HG02970 (cell line): ENCODE measurements around the gene TMEM45B.
A peak's percentile ranks its signal among the peaks of the same experiment; 100 is the strongest.
"Not testable (repeated sequence)": the region's sequence is repeated elsewhere in the genome, so short reads cannot be mapped to it uniquely, and the experiment has no call there.

Experiments used
- ATAC-seq: cut with Tn5 transposase; IDR thresholded peaks from one replicate; pipeline ENCODE4 v1.9.1; 2021; ENCODE audit warnings: mild to moderate bottlenecking, moderate library complexity, moderate number of reproducible peaks; ENCODE audit not compliant: unreplicated experiment, low FRiP score

TMEM45B gene

GRCh38 chr11:129847361-129847760 is 31.7 kb downstream of the TMEM45B start:
- ATAC-seq: not testable (repeated sequence)

- ATAC-seq: no peak
Observed at GRCh38 chr11:129849447-129850130, 33.9 kb downstream of the TMEM45B start.

GRCh38 chr11:129852125-129852740 is 36.6 kb downstream of the TMEM45B start:
- no peak for ATAC-seq

- no peak for ATAC-seq
Observed at GRCh38 chr11:129853518-129854231, 38.0 kb downstream of the TMEM45B start.

DNA sequence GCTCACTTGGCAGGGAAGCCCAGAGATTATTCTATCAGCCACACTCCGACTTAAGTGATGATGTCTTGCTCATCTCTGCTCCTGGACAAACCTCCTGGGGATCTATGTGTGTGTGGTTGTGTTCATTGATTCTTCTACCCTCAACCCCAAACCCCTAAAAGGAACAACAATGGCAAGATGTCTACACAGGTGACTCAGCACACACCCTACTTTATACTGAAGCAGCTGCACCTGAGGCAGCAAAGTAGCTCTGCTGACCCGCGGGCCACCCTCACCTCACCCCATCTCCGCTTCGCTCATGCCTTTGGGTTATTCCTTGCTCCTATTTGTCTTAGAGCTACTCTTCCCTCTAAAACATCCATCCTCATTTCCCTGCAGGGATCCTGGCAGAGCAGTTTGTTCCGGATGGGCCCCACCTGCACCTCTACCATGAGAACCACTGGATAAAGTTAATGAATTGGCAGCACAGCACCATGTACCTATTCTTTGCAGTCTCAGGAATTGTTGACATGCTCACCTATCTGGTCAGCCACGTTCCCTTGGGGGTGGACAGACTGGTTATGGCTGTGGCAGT is 38.7 kb downstream of the TMEM45B start:
- no peak for ATAC-seq

- ATAC-seq: no peak
Observed at GRCh38 chr11:129855086-129855485, 39.4 kb downstream of the TMEM45B start.

DNA sequence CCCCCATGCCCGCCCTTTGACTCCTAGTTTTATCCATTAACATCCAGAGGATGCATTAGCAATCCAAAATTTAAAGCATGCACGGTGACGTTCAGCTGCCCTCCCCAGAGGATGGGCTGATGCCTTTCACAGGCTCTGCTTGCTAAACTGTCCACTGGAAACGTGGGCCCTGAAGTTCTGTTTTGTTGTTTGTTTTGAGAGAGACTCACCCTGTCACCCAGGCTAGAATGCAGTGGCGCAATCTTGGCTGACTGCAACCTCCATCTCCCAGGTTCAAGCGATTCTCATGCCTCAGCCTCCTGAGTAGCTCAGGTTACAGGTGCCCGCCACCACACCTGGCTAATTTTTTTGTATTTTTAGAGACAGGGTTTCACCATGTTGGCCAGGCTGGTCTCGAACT is 40.4 kb downstream of the TMEM45B start:
- ATAC-seq: no peak

- ATAC-seq: no peak
Observed at GRCh38 chr11:129861702-129862522, 46.3 kb downstream of the TMEM45B start.

DNA sequence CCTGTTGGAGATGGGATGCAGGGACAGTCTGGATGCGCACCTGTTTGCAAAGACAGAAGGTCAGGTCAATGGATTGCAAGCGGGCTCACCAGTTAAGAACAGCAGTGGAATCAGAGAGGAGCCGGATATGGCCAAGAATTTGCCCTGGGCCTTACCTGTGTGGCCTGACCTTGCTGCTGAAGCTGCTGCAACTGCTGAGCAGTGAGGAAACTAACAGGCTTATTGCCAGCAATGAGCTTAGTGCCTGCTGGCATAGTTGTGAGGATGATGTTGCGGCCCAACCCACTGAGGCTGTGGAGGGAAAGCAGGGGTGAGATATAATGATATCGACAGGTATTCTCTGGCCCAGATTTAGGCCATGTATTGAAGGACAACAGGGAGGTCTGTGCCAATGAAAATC is 49.2 kb downstream of the TMEM45B start:
- ATAC-seq: no peak

DNA sequence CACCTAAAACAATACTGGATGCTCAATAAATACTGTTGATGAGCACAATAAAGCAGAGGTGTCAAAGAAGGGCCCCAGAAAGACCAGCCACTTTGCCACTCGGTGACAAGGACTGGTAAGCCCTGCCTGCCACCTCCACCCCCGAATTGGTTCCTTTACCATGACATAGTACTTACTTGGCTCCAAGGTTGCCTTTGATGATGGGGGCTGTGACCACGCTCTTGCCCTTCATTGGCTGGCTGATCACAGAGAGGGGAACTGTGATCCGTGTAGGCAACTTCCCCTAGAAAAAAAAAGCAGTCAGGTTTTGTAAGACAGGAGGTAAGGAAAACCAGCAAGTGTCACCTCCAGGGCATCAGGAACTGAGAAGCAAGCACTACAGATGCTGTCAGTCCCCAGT is 50.1 kb downstream of the TMEM45B start:
- no peak for ATAC-seq

DNA sequence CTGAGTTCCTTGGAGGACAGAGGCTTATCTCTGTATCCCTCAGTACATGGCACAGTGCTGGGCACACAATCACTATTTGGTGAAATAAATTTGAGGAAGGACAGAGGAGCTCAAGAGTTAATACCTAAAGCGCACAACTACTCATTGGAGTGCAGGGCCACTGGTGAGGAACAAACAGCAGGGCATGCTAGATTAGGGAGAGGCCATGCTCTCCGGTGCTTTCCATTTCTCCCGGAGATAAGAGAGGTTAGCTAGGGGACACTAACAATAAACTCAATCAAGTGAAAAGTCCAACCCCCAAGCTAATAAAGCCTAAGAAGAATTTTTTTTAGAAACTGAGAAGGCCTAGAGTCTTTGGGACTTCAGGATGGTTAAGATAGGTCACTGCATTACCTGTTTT is 50.7 kb downstream of the TMEM45B start:
- ATAC-seq: no peak

DNA sequence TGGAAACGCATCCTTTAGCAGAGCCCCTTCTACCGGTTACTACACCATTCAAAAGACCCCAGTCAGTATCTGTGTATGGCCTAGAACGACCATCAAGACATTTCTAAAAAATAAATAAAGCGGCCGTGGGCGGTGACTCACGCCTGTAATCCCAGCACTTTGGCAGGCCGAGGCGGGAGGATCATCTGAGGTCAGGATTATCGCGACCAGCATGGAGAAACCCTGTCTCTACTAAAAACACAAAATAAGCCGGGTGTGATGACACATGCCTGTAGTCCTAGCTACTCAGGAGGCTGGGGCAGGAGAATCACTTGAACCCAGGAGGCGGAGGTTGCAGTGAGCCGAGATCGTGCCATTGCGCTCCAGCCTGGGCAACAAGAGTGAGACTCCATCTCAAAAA is 53.0 kb downstream of the TMEM45B start:
- ATAC-seq: not testable (repeated sequence)

DNA sequence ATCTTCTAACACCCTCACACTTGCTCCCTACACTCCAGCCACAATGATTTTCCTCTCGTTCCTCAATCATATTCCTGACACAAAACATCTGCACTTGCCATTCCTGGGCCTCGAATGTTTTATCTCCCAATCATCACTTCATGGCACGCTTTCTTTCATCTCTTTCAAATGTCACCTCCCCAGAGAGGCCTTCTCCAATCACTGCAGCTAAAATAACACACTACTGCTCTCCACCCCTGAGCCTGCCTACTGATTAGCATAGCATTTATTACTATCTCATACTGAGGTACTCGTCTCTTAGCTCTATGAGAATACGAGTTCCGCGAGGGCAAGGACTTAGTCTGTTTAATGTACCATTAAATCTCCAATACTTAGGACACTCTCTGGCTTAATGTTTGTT is 56.3 kb downstream of the TMEM45B start:
- no peak for ATAC-seq

- no peak for ATAC-seq
Observed at GRCh38 chr11:129880311-129880710, 64.7 kb downstream of the TMEM45B start.

GRCh38 chr11:129881570-129882170 is 66.0 kb downstream of the TMEM45B start:
- no peak for ATAC-seq

GRCh38 chr11:129884581-129884980 is 68.9 kb downstream of the TMEM45B start:
- no peak for ATAC-seq

DNA sequence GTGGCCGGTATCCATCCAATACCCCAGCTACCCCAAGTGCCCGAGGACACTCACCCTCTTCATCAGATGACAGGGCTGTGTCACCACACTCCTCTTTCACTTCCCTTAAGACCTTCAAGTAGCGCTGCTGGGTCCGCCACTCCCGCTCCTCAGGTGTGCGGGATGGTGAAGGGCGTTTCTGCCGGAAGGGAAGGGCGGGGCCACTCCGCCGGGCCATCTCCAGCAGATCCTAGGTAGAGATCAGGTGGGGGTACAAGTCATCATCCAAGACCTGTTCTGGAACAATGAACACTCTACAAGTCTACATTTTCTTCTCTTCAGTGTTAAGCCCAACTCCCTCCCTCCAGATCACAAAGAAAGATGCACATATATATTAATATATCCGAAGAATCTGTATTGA is 69.7 kb downstream of the TMEM45B start:
- ATAC-seq: no peak

GRCh38 chr11:129888451-129888850 is 72.8 kb downstream of the TMEM45B start:
- no peak for ATAC-seq

GRCh38 chr11:129894278-129895125 is 78.9 kb downstream of the TMEM45B start:
- peak; percentile 3 for ATAC-seq
